Brain microvascular endothelial cell (primary cell): ENCODE results near the gene AQP12A.

Experiments
- DNase-seq: peaks from one replicate; pipeline ENCODE4 v3.0.0-alpha.2; 2020
- H3K27ac ChIP-seq: fragments of 250-450 bp; sonication (Bioruptor Pico); 2 replicates; pipeline ENCODE4 v1.5.1; 2020; ENCODE audit warnings: mild to moderate bottlenecking, moderate library complexity
- H3K27me3 ChIP-seq: fragments of 250-450 bp; sonication (Bioruptor Pico); replicated peaks from 2 replicates; pipeline ENCODE4 v1.5.1; 2020; ENCODE audit warnings: mild to moderate bottlenecking
- H3K36me3 ChIP-seq: fragments of 250-450 bp; sonication (Bioruptor Pico); replicated peaks from 2 replicates; pipeline ENCODE4 v1.5.1; 2020; ENCODE audit warnings: mild to moderate bottlenecking
- H3K4me3 ChIP-seq: 2 replicates; pipeline ENCODE4 v1.5.1; 2011; ENCODE audit warnings: low read depth, mild to moderate bottlenecking, control low read depth, low read length, moderate library complexity
- in situ Hi-C: cut with HindIII; loops from 2 replicates; pipeline ENCODE4 v1.10.0; 2017; ENCODE audit warnings: low sequenced_read_pairs, low pct_ligation_motif_present
- TF ChIP-seq, protein P1 (sequence below): IDR thresholded peaks from 2 replicates; pipeline ENCODE4 v1.5.1; 2011; ENCODE audit warnings: low read depth, mild to moderate bottlenecking, moderate library complexity, low read length, control low read depth, inconsistent platforms; ENCODE audit errors: missing control alignments

AQP12A gene

DNA sequence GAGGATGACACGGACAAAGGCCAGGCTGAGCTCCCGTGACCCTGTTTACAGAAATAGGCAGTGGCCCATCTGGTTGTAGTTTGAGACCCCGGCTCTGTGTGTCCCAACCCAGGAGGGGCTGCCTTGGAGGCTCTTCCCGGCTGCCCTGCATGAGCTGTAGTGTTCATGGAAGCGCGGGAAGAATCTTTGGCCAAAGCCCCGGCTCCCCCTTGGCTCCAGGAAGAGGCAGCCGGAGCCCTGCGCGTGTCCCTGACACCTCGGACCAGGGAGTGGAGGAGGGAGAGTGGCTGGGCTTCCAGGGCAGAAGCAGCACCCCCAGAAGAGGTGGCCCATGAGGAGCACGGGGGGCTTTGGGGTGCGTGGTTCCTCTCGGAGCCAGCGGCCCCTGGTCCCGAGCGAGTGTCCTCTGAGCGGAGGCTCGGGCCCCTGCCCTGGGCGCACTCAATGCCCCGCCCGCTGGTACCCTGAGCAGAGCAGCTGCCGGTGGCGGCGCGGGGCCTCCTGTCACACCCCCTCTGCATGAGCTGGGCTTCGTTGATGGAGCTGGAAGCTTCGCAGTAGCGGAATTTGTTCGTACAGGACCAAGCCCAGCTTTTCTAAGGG lies 44.7 kb upstream of the AQP12A start:
- Histone ChIP-seq H3K27me3 (peaks cover 34% of the 10 kb centered on the region), H3K36me3 (no peaks in the 10 kb centered on the region), H3K4me3 (no peak overlapping the region), H3K27ac (no peak overlapping the region)
- DNase-seq, result no peak
- in situ Hi-C loops, result no loop called here
- TF ChIP-seq, protein P1, sequence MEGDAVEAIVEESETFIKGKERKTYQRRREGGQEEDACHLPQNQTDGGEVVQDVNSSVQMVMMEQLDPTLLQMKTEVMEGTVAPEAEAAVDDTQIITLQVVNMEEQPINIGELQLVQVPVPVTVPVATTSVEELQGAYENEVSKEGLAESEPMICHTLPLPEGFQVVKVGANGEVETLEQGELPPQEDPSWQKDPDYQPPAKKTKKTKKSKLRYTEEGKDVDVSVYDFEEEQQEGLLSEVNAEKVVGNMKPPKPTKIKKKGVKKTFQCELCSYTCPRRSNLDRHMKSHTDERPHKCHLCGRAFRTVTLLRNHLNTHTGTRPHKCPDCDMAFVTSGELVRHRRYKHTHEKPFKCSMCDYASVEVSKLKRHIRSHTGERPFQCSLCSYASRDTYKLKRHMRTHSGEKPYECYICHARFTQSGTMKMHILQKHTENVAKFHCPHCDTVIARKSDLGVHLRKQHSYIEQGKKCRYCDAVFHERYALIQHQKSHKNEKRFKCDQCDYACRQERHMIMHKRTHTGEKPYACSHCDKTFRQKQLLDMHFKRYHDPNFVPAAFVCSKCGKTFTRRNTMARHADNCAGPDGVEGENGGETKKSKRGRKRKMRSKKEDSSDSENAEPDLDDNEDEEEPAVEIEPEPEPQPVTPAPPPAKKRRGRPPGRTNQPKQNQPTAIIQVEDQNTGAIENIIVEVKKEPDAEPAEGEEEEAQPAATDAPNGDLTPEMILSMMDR, result no peak

- in situ Hi-C loops, result no loop called here
- no peak overlapping the region for H3K27ac ChIP-seq
- no peaks in the 10 kb centered on the region for H3K36me3 ChIP-seq
- no peak for DNase-seq
- TF ChIP-seq, protein P1, result no peak
- H3K27me3 ChIP-seq, result peaks cover 34% of the 10 kb centered on the region
- H3K4me3 ChIP-seq, result no peak overlapping the region
Measured at GRCh38 chr2:240647503-240648154, 44.0 kb upstream of the AQP12A start.

DNA sequence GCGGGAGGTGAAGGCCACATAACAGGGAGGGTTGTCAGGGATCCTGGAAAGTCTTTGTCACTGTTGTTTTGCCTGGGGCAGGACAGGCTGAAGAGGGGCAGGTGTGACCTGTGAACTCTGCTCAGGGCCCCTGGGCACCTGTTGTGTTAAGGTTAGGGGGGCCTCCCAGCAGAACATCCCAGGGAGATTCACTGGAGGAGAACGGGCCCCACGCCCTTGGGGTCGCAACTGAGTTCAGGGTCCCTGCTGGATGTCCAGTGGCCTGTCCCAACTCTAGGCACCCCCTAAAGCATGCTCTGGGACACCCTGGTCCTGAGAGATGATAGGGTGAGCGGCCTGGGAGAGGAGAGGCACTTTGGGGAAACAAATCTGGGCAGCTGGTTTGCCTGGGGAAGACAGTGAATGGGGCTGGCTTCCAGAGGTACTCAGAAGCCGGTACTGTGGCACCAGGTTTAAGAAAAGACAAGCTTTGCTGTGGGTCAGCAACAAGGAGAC lies 43.5 kb upstream of the AQP12A start:
- H3K27me3 ChIP-seq, result peaks cover 34% of the 10 kb centered on the region
- in situ Hi-C loops, result no loop called here

DNA sequence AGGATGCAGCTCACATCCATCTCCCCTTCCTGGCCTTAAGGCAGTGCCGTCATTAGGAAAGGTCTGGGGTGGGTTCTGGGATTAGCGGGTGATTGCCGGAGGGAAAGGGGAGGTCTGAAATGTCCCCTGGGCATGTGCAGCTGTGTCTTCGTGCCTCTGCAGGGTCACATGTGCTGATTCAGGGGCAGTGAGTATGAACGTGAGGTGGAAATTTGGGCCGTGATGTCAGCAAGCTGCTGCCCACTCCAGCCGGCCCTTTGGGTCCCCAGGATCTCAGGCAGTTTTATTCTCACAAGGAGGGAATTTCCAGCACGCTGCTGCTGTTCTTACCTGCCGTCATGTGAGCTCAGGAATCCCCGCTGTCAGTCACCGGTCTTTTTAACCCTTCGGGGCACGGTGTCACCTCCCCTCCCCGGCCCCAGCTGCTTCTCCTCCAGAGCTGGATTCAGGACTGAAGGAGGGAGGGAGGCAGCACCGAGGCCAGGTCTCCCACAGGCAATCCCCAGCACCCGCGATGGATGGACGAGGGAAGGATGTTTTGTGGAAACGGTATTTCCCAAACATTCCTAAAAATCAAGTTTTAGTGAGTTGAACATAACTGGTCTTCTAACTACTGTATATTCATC lies 42.9 kb upstream of the AQP12A start:
- no peak overlapping the region for H3K4me3 ChIP-seq
- no peak for DNase-seq
- in situ Hi-C loops, result no loop called here
- TF ChIP-seq, protein P1, result no peak
- peaks cover 34% of the 10 kb centered on the region for H3K27me3 ChIP-seq
- H3K36me3 ChIP-seq, result no peaks in the 10 kb centered on the region
- no peak overlapping the region for H3K27ac ChIP-seq

More for the DNA sequence above, 43.5 kb upstream of the AQP12A start:
- Histone ChIP-seq H3K36me3 (no peaks in the 10 kb centered on the region), H3K27ac (no peak overlapping the region), H3K4me3 (no peak overlapping the region)
- no peak for DNase-seq
- TF ChIP-seq, protein P1, result no peak

GRCh38 chr2:240649331-240649730 lies 42.3 kb upstream of the AQP12A start:
- Histone ChIP-seq H3K27ac (no peak overlapping the region), H3K4me3 (no peak overlapping the region), H3K36me3 (no peaks in the 10 kb centered on the region), H3K27me3 (peaks cover 34% of the 10 kb centered on the region)
- TF ChIP-seq, protein P1, result no peak
- in situ Hi-C loops, result no loop called here
- no peak for DNase-seq
